KMS-11 (cell line): ENCODE data around the gene ABCB8.

Experiments used
- H2AFZ ChIP-seq: fragments of 200-600 bp; sonication (generic); 2 replicates; pipeline ENCODE4 v1.6.1; 2016; ENCODE audit warnings: antibody characterized with exemption, mixed run types, low read depth
- H3K27ac ChIP-seq: fragments of 200-600 bp; sonication (generic); 2 replicates; pipeline ENCODE4 v1.6.1; 2016; ENCODE audit warnings: mild to moderate bottlenecking, mixed run types
- H3K27me3 ChIP-seq: fragments of 200-600 bp; sonication (generic); 2 replicates; pipeline ENCODE4 v1.6.1; 2017; ENCODE audit warnings: mild to moderate bottlenecking, low read depth, mixed run types, moderate library complexity; ENCODE audit not compliant: insufficient read depth
- H3K36me3 ChIP-seq: fragments of 200-600 bp; sonication (generic); 2 replicates; pipeline ENCODE4 v1.6.1; 2017; ENCODE audit warnings: mild to moderate bottlenecking, mixed run types; ENCODE audit not compliant: insufficient read depth
- H3K4me1 ChIP-seq: fragments of 200-600 bp; sonication (generic); 2 replicates; pipeline ENCODE4 v1.6.1; 2016; ENCODE audit warnings: mild to moderate bottlenecking, low read depth, mixed run types; ENCODE audit not compliant: poor library complexity, severe bottlenecking
- H3K4me2 ChIP-seq: fragments of 200-600 bp; sonication (generic); 2 replicates; pipeline ENCODE4 v1.7.0; 2016; ENCODE audit warnings: mild to moderate bottlenecking, mixed run types
- H3K4me3 ChIP-seq: fragments of 200-600 bp; sonication (generic); IDR thresholded peaks from 2 replicates; pipeline ENCODE4 v1.6.1; 2017; ENCODE audit warnings: low read depth, low read length, mixed read lengths; ENCODE audit not compliant: insufficient read depth
- H3K79me2 ChIP-seq: fragments of 200-600 bp; sonication (generic); 2 replicates; pipeline ENCODE4 v1.6.1; 2016; ENCODE audit warnings: low read depth, mixed run types; ENCODE audit not compliant: insufficient read depth
- H3K9ac ChIP-seq: fragments of 200-600 bp; sonication (generic); 2 replicates; pipeline ENCODE4 v1.6.1; 2016; ENCODE audit warnings: mild to moderate bottlenecking, mixed run types
- H4K20me1 ChIP-seq: fragments of 200-600 bp; sonication (generic); 2 replicates; pipeline ENCODE4 v1.6.1; 2016; ENCODE audit warnings: mild to moderate bottlenecking, mixed run types; ENCODE audit not compliant: insufficient read depth
- TF ChIP-seq, protein P1 (sequence below): fragments of 200-600 bp; sonication (generic); conservative IDR thresholded peaks from 2 replicates; pipeline ENCODE4 v1.6.1; 2017; ENCODE audit warnings: low read depth, mild to moderate bottlenecking, antibody characterized with exemption, low read length, moderate library complexity, mixed read lengths

ABCB8 gene

DNA sequence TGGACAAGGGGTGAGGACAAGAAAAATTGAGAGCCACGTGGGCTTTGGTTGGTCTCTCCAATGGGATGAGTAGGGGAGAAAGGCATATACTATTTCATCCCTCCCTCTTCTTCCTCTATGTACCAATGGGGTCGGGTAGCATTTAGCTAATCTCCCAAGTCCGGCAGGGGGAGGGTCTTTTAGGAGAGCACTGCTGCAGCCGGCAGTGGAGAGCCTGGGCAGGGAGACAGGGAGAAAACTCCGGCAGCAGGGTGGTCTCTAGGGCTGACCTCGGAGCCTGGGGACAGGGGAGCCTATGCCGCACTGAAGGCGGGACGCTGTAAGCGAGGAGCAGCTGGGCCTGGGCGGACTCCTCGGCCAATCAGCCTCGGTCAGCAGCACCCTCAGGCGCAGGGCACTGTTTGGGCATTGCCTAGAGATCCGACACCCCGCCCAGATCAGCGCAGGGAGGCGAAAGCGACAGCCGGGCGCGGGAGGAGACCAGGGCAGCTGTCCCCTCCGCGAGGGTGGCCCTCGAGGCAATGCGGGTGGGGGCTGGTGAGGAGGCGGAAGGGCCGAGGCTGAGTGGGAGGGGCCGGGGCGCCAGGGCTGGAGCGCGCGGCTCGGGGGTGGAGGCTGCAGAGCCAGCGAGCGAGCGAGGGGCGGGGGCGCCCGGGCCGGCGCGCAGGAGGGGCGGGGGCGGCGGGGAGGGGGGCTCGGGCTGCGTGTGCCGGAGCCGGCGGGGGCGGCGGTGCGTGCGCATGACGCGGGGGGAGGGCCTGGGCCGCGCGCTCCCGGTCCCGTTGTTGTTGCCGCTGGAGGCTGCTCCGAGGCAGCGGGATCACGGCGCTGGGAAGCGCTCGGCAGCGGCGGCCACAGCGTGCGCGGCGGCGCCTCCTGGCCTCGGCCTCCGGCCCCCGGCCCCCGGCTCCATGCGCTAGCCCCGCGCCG lies 57.7 kb downstream of the ABCB8 start, which contains the start of gene AGAP3:
Gene AGAP3, plus strand, starts transcription at position 785 of the 930 bp plus-strand sequence. CDS start 267 bp downstream, outside the sequence.
- peaks cover 52% of the 10 kb centered on the region for H3K79me2 ChIP-seq
- H3K27ac ChIP-seq, result peak within 1 kb of the TSS; percentile 65
- H3K27me3 ChIP-seq, result no peaks in the 10 kb centered on the region
- H2AFZ ChIP-seq, result peak within 1 kb of the TSS; percentile 81
- H4K20me1 ChIP-seq, result no peaks in the 10 kb centered on the region; the same call in 1 of the 2 replicates
- H3K9ac ChIP-seq, result peak within 1 kb of the TSS; percentile 89
- H3K4me3 ChIP-seq, result peak within 1 kb of the TSS; percentile 39
- H3K4me2 ChIP-seq, result peak within 1 kb of the TSS; percentile 99
- TF ChIP-seq, protein P1, sequence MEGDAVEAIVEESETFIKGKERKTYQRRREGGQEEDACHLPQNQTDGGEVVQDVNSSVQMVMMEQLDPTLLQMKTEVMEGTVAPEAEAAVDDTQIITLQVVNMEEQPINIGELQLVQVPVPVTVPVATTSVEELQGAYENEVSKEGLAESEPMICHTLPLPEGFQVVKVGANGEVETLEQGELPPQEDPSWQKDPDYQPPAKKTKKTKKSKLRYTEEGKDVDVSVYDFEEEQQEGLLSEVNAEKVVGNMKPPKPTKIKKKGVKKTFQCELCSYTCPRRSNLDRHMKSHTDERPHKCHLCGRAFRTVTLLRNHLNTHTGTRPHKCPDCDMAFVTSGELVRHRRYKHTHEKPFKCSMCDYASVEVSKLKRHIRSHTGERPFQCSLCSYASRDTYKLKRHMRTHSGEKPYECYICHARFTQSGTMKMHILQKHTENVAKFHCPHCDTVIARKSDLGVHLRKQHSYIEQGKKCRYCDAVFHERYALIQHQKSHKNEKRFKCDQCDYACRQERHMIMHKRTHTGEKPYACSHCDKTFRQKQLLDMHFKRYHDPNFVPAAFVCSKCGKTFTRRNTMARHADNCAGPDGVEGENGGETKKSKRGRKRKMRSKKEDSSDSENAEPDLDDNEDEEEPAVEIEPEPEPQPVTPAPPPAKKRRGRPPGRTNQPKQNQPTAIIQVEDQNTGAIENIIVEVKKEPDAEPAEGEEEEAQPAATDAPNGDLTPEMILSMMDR, result no peak
- no peaks in the 10 kb centered on the region for H3K36me3 ChIP-seq
- H3K4me1 ChIP-seq, result peaks cover 46% of the 10 kb centered on the region

- Histone ChIP-seq H3K36me3 (no peaks in the 10 kb centered on the region; the same call in 1 of the 2 replicates), H3K4me3 (peak overlapping the region; percentile 22), H3K27me3 (no peaks in the 10 kb centered on the region), H4K20me1 (peaks cover 3% of the 10 kb centered on the region; the same call in 1 of the 2 replicates), H2AFZ (peak overlapping the region; percentile 75), H3K4me2 (peak overlapping the region; percentile 99), H3K9ac (peak overlapping the region; percentile 89), H3K27ac (peak overlapping the region; percentile 65), H3K4me1 (peaks cover 37% of the 10 kb centered on the region), H3K79me2 (peaks cover 60% of the 10 kb centered on the region)
- TF ChIP-seq, protein P1, result no peak
Measured at GRCh38 chr7:151086802-151087244, 58.6 kb downstream of the ABCB8 start.

DNA sequence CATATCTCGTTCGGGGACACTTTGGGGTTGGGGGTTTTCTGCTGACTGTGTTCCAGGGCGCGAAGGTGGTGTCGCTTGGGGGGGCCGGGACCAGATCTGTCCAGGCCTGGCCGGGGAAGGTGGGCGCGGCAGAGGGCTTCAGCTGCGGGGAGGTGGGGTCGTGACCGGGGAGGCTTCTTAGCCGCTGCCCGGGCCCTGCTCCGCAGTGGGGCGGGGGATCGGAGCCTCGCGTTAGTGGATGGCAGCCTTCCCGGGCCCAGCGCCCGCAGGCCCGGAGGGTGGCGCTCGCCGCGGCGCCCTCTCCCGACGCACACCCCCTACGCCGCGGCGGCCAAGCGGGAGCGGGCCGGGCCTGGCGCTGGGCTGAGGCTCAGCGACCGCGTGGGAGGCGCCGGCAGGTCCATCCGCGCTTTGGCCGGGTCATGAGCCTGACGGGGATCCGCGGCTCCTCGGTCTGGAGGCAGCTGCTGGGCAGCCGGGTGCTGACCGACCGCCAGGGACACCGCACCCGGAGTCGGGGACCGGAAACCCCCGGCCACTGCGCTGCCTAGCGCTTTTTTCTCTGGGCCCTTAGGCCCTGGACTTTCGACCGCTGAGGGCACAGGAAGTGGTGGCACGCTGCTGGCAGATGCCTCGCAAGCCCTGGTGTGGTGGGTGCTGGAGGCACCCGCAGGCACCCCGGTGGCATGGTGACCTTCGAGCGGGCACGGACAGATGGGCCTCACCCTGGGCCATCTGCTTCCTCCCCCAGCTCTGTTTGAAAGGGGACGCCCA lies 59.2 kb downstream of the ABCB8 start:
- Histone ChIP-seq H3K27me3 (no peaks in the 10 kb centered on the region), H3K4me1 (peaks cover 32% of the 10 kb centered on the region), H3K79me2 (peaks cover 62% of the 10 kb centered on the region), H3K4me3 (peak overlapping the region; percentile 39), H3K4me2 (peak overlapping the region; percentile 99), H3K36me3 (no peaks in the 10 kb centered on the region; the same call in 1 of the 2 replicates), H4K20me1 (peaks cover 3% of the 10 kb centered on the region; the same call in 1 of the 2 replicates), H2AFZ (peak overlapping the region; percentile 75), H3K27ac (peak overlapping the region; percentile 65), H3K9ac (peak overlapping the region; percentile 89)
- TF ChIP-seq, protein P1, result no peak; the same call in none of the 2 replicates
